T-helper 1 cell treated with Interleukin-12 subunit alpha and Interleukin-12 subunit beta and Interleukin-4 antibody, amounts not matched to agents 30 μg/mL and 1 μg/mL, for 36 hours (primary cell): Measurements from ENCODE around the gene GNAI3.
A peak's percentile ranks its signal among the peaks of the same experiment; 100 is the strongest.

Experiments used
- H3K27ac Mint-ChIP-seq: one replicate; pipeline ENCODE4 v1.8.0; 2021; ENCODE audit warnings: mild to moderate bottlenecking, mixed read lengths
- H3K27me3 Mint-ChIP-seq: one replicate; pipeline ENCODE4 v1.8.0; 2021; ENCODE audit warnings: low read depth, mixed read lengths
- H3K36me3 Mint-ChIP-seq: one replicate; pipeline ENCODE4 v1.8.0; 2021; ENCODE audit warnings: low read depth, mixed read lengths
- H3K4me1 Mint-ChIP-seq: one replicate; pipeline ENCODE4 v1.8.0; 2021; ENCODE audit warnings: low read depth, mixed read lengths
- H3K4me3 Mint-ChIP-seq: one replicate; pipeline ENCODE4 v1.8.0; 2021; ENCODE audit warnings: mild to moderate bottlenecking, moderate library complexity, mixed read lengths
- H3K9me3 Mint-ChIP-seq: one replicate; pipeline ENCODE4 v1.8.0; 2021; ENCODE audit warnings: mixed read lengths

GNAI3 gene

GRCh38 chr1:109548321-109549267 lies at the start of gene GNAI3:
GNAI3 (plus strand) TSS chr1:109548615; CDS start chr1:109548721, 106 bp downstream.
- Mint-ChIP-seq H3K27ac (peak within 1 kb of the TSS; percentile 96), H3K36me3 (peaks cover 12% of the 10 kb centered on the region), H3K27me3 (no peaks in the 10 kb centered on the region), H3K4me3 (peak within 1 kb of the TSS; percentile 95), H3K9me3 (no peaks in the 10 kb centered on the region), H3K4me1 (peaks cover 36% of the 10 kb centered on the region)

GRCh38 chr1:109499081-109499480 lies 49.3 kb upstream of the GNAI3 start:
- H3K4me3 Mint-ChIP-seq, result no peak overlapping the region
- peaks cover 62% of the 10 kb centered on the region for H3K4me1 Mint-ChIP-seq
- peaks cover 39% of the 10 kb centered on the region for H3K36me3 Mint-ChIP-seq
- H3K9me3 Mint-ChIP-seq, result no peaks in the 10 kb centered on the region
- no peaks in the 10 kb centered on the region for H3K27me3 Mint-ChIP-seq
- H3K27ac Mint-ChIP-seq, result no peak overlapping the region

- H3K36me3 Mint-ChIP-seq, result peaks cover 40% of the 10 kb centered on the region
- H3K9me3 Mint-ChIP-seq, result no peaks in the 10 kb centered on the region
- no peak overlapping the region for H3K4me3 Mint-ChIP-seq
- H3K27ac Mint-ChIP-seq, result no peak overlapping the region
- no peaks in the 10 kb centered on the region for H3K27me3 Mint-ChIP-seq
- H3K4me1 Mint-ChIP-seq, result peaks cover 58% of the 10 kb centered on the region
These were observed 48.5 kb upstream of the GNAI3 start for GRCh38 chr1:109499661-109500536.

GRCh38 chr1:109500941-109501381 lies 47.5 kb upstream of the GNAI3 start:
- no peak overlapping the region for H3K27ac Mint-ChIP-seq
- peaks cover 49% of the 10 kb centered on the region for H3K4me1 Mint-ChIP-seq
- H3K36me3 Mint-ChIP-seq, result peaks cover 35% of the 10 kb centered on the region
- peak overlapping the region; percentile 21 for H3K4me3 Mint-ChIP-seq
- H3K9me3 Mint-ChIP-seq, result no peaks in the 10 kb centered on the region
- H3K27me3 Mint-ChIP-seq, result no peaks in the 10 kb centered on the region

GRCh38 chr1:109501644-109502363 lies 46.6 kb upstream of the GNAI3 start:
- Mint-ChIP-seq H3K36me3 (peaks cover 27% of the 10 kb centered on the region), H3K4me1 (peaks cover 41% of the 10 kb centered on the region), H3K27ac (peak overlapping the region; percentile 85), H3K4me3 (peak overlapping the region; percentile 66), H3K9me3 (no peaks in the 10 kb centered on the region), H3K27me3 (no peaks in the 10 kb centered on the region)

- Mint-ChIP-seq H3K27ac (peak overlapping the region; percentile 85), H3K4me1 (peaks cover 41% of the 10 kb centered on the region), H3K36me3 (peaks cover 24% of the 10 kb centered on the region), H3K9me3 (no peaks in the 10 kb centered on the region), H3K4me3 (peak overlapping the region; percentile 66), H3K27me3 (peaks cover 5% of the 10 kb centered on the region)
These were observed 46.0 kb upstream of the GNAI3 start for GRCh38 chr1:109502364-109502851.

- Mint-ChIP-seq H3K4me3 (peak overlapping the region; percentile 21), H3K9me3 (no peaks in the 10 kb centered on the region), H3K27ac (no peak overlapping the region), H3K36me3 (peaks cover 18% of the 10 kb centered on the region), H3K4me1 (peaks cover 46% of the 10 kb centered on the region), H3K27me3 (peaks cover 17% of the 10 kb centered on the region)
These were observed 44.5 kb upstream of the GNAI3 start for GRCh38 chr1:109503935-109504334.

GRCh38 chr1:109504974-109505373 lies 43.4 kb upstream of the GNAI3 start:
- peaks cover 16% of the 10 kb centered on the region for H3K36me3 Mint-ChIP-seq
- no peaks in the 10 kb centered on the region for H3K9me3 Mint-ChIP-seq
- H3K4me1 Mint-ChIP-seq, result peaks cover 47% of the 10 kb centered on the region
- peaks cover 24% of the 10 kb centered on the region for H3K27me3 Mint-ChIP-seq
- H3K4me3 Mint-ChIP-seq, result no peak overlapping the region
- H3K27ac Mint-ChIP-seq, result no peak overlapping the region

GRCh38 chr1:109508001-109508872 lies 40.2 kb upstream of the GNAI3 start:
- H3K4me3 Mint-ChIP-seq, result peak overlapping the region; percentile 79
- no peak overlapping the region for H3K27ac Mint-ChIP-seq
- H3K36me3 Mint-ChIP-seq, result peaks cover 4% of the 10 kb centered on the region
- no peaks in the 10 kb centered on the region for H3K9me3 Mint-ChIP-seq
- H3K4me1 Mint-ChIP-seq, result peaks cover 27% of the 10 kb centered on the region
- peaks cover 45% of the 10 kb centered on the region for H3K27me3 Mint-ChIP-seq

- H3K36me3 Mint-ChIP-seq, result peaks cover 4% of the 10 kb centered on the region
- H3K4me3 Mint-ChIP-seq, result peak overlapping the region; percentile 79
- no peak overlapping the region for H3K27ac Mint-ChIP-seq
- H3K9me3 Mint-ChIP-seq, result no peaks in the 10 kb centered on the region
- H3K4me1 Mint-ChIP-seq, result peaks cover 25% of the 10 kb centered on the region
- H3K27me3 Mint-ChIP-seq, result peaks cover 47% of the 10 kb centered on the region
These were observed 39.6 kb upstream of the GNAI3 start for GRCh38 chr1:109508873-109509175.

GRCh38 chr1:109509176-109510134 lies 39.0 kb upstream of the GNAI3 start, which contains the start of gene AMIGO1:
AMIGO1 (minus strand) TSS chr1:109509727; CDS start chr1:109508912, 815 bp downstream.
- Mint-ChIP-seq H3K27me3 (peaks cover 47% of the 10 kb centered on the region), H3K27ac (no peak within 1 kb of the TSS), H3K4me1 (peaks cover 22% of the 10 kb centered on the region), H3K4me3 (peak within 1 kb of the TSS; percentile 82), H3K9me3 (no peaks in the 10 kb centered on the region), H3K36me3 (peaks cover 2% of the 10 kb centered on the region)

GRCh38 chr1:109513110-109513710 lies 35.2 kb upstream of the GNAI3 start:
- Mint-ChIP-seq H3K27ac (no peak overlapping the region), H3K27me3 (peaks cover 51% of the 10 kb centered on the region), H3K9me3 (no peaks in the 10 kb centered on the region), H3K36me3 (peaks cover 2% of the 10 kb centered on the region), H3K4me1 (peaks cover 19% of the 10 kb centered on the region), H3K4me3 (no peak overlapping the region)
